SK-N-SH treated with all-trans-retinoic acid at 6 μM for 48 hours (cell line): Measurements from ENCODE around the gene DNASE1L1.

Source experiments
- ATAC-seq: fragments of 200-7000 bp; cut with Tn5 transposase; 3 replicates; pipeline ENCODE4 v1.9.1; 2020; ENCODE audit warnings: mild to moderate bottlenecking, moderate library complexity
- BACH2 ChIP-seq: fragments of 250-450 bp; sonication (Bioruptor Pico); IDR thresholded peaks from 2 replicates; pipeline ENCODE4 v1.9.0; 2021; ENCODE audit warnings: mild to moderate bottlenecking, borderline replicate concordance
- CSDC2 ChIP-seq: fragments of 250-450 bp; sonication (Bioruptor Pico); IDR thresholded peaks from 2 replicates; pipeline ENCODE4 v1.5.0; 2020; ENCODE audit warnings: mild to moderate bottlenecking, moderate library complexity
- CSRNP3 ChIP-seq: fragments of 250-450 bp; sonication (Bioruptor Pico); IDR thresholded peaks from 2 replicates; pipeline ENCODE4 v1.5.1; 2021; ENCODE audit warnings: mild to moderate bottlenecking, moderate library complexity
- ESRRG ChIP-seq: fragments of 250-450 bp; sonication (Bioruptor Pico); IDR thresholded peaks from 2 replicates; pipeline ENCODE4 v1.6.1; 2021; ENCODE audit warnings: mild to moderate bottlenecking
- GLIS3 ChIP-seq: fragments of 250-450 bp; sonication (Bioruptor Pico); IDR thresholded peaks from 2 replicates; pipeline ENCODE4 v1.5.0; 2020; ENCODE audit warnings: mild to moderate bottlenecking, moderate library complexity
- ISL1 ChIP-seq: fragments of 250-450 bp; sonication (Bioruptor Pico); IDR thresholded peaks from 2 replicates; pipeline ENCODE4 v2.1.2; 2022; ENCODE audit warnings: mild to moderate bottlenecking, moderate library complexity
- OSR1 ChIP-seq: fragments of 250-450 bp; sonication (Bioruptor Pico); IDR thresholded peaks from 2 replicates; pipeline ENCODE4 v1.8.0; 2022; ENCODE audit warnings: moderate library complexity, mild to moderate bottlenecking, inconsistent platforms
- POU6F1 ChIP-seq: fragments of 250-450 bp; sonication (Bioruptor Pico); IDR thresholded peaks from 2 replicates; pipeline ENCODE4 v1.8.0; 2021; ENCODE audit warnings: low read depth, mild to moderate bottlenecking, moderate library complexity, borderline replicate concordance
- PPARA ChIP-seq: fragments of 250-450 bp; sonication (Bioruptor Pico); IDR thresholded peaks from 2 replicates; pipeline ENCODE4 v1.5.0; 2020; ENCODE audit warnings: mild to moderate bottlenecking, borderline replicate concordance
- RARB ChIP-seq: fragments of 250-450 bp; sonication (Bioruptor Pico); IDR thresholded peaks from 2 replicates; pipeline ENCODE4 v1.8.0; 2021; ENCODE audit warnings: mild to moderate bottlenecking, moderate library complexity
- SNAI2 ChIP-seq: fragments of 250-450 bp; sonication (Bioruptor Pico); IDR thresholded peaks from 2 replicates; pipeline ENCODE4 v1.5.0; 2020; ENCODE audit warnings: mild to moderate bottlenecking, moderate library complexity
- TCF4 ChIP-seq: fragments of 250-450 bp; sonication (Bioruptor Pico); IDR thresholded peaks from 2 replicates; pipeline ENCODE4 v1.8.0; 2021; ENCODE audit warnings: mild to moderate bottlenecking, moderate library complexity, borderline replicate concordance
- TOX ChIP-seq: fragments of 250-450 bp; sonication (Bioruptor Pico); IDR thresholded peaks from 2 replicates; pipeline ENCODE4 v1.8.0; 2021; ENCODE audit warnings: mild to moderate bottlenecking, moderate library complexity, borderline replicate concordance
- ZC3H10 ChIP-seq: fragments of 250-450 bp; sonication (Bioruptor Pico); IDR thresholded peaks from 2 replicates; pipeline ENCODE4 v1.5.1; 2021; ENCODE audit warnings: mild to moderate bottlenecking, moderate library complexity
- ZFP3 ChIP-seq: fragments of 250-450 bp; sonication (Bioruptor Pico); IDR thresholded peaks from 2 replicates; pipeline ENCODE4 v1.5.0; 2020; ENCODE audit warnings: mild to moderate bottlenecking, moderate library complexity
- ZFP30 ChIP-seq: fragments of 450-650 bp; formaldehyde crosslinking; IDR thresholded peaks from 2 replicates; pipeline ENCODE4 v1.5.0; 2022; ENCODE audit warnings: mild to moderate bottlenecking, moderate library complexity
- ZNF70 ChIP-seq: fragments of 450-650 bp; formaldehyde crosslinking; IDR thresholded peaks from 2 replicates; pipeline ENCODE4 v1.5.0; 2020; ENCODE audit warnings: mild to moderate bottlenecking, moderate library complexity
- ZNF8 ChIP-seq: fragments of 450-650 bp; formaldehyde crosslinking; IDR thresholded peaks from 2 replicates; pipeline ENCODE4 v1.5.0; 2020; ENCODE audit warnings: mild to moderate bottlenecking, moderate library complexity
- TF ChIP-seq, protein P1 (sequence below): fragments of 250-450 bp; sonication (Bioruptor Pico); IDR thresholded peaks from 2 replicates; pipeline ENCODE4 v1.5.1; 2020; ENCODE audit warnings: low read depth, mild to moderate bottlenecking, moderate library complexity
- TF ChIP-seq, protein P2 (sequence below): fragments of 250-450 bp; sonication (Bioruptor Pico); IDR thresholded peaks from 2 replicates; pipeline ENCODE4 v1.8.0; 2020; ENCODE audit warnings: mild to moderate bottlenecking, moderate library complexity, borderline replicate concordance

The DNASE1L1 gene

GRCh38 chrX:154433605-154434004, 24.6 kb upstream of the DNASE1L1 start:
- no peak for ATAC-seq
- TF ChIP-seq, protein P1, sequence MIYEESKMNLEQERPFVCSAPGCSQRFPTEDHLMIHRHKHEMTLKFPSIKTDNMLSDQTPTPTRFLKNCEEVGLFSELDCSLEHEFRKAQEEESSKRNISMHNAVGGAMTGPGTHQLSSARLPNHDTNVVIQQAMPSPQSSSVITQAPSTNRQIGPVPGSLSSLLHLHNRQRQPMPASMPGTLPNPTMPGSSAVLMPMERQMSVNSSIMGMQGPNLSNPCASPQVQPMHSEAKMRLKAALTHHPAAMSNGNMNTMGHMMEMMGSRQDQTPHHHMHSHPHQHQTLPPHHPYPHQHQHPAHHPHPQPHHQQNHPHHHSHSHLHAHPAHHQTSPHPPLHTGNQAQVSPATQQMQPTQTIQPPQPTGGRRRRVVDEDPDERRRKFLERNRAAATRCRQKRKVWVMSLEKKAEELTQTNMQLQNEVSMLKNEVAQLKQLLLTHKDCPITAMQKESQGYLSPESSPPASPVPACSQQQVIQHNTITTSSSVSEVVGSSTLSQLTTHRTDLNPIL (CRISPR knock-in tag): no peak

- TF ChIP-seq POU6F1 (CRISPR knock-in tag) (no peak), OSR1 (CRISPR knock-in tag) (no peak), ZFP3 (CRISPR knock-in tag) (no peak), ZC3H10 (no peak), ZFP30 (no peak), ISL1 (CRISPR knock-in tag) (no peak), TCF4 (CRISPR knock-in tag) (no peak), ZNF70 (no peak), TOX (no peak), CSDC2 (CRISPR knock-in tag) (no peak), PPARA (CRISPR knock-in tag) (no peak), BACH2 (CRISPR knock-in tag) (no peak)
- TF ChIP-seq, protein P2, sequence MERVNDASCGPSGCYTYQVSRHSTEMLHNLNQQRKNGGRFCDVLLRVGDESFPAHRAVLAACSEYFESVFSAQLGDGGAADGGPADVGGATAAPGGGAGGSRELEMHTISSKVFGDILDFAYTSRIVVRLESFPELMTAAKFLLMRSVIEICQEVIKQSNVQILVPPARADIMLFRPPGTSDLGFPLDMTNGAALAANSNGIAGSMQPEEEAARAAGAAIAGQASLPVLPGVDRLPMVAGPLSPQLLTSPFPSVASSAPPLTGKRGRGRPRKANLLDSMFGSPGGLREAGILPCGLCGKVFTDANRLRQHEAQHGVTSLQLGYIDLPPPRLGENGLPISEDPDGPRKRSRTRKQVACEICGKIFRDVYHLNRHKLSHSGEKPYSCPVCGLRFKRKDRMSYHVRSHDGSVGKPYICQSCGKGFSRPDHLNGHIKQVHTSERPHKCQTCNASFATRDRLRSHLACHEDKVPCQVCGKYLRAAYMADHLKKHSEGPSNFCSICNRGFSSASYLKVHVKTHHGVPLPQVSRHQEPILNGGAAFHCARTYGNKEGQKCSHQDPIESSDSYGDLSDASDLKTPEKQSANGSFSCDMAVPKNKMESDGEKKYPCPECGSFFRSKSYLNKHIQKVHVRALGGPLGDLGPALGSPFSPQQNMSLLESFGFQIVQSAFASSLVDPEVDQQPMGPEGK (CRISPR knock-in tag): no peak
- ATAC-seq: no peak
These were observed 23.2 kb upstream of the DNASE1L1 start for GRCh38 chrX:154432210-154432609.

DNA sequence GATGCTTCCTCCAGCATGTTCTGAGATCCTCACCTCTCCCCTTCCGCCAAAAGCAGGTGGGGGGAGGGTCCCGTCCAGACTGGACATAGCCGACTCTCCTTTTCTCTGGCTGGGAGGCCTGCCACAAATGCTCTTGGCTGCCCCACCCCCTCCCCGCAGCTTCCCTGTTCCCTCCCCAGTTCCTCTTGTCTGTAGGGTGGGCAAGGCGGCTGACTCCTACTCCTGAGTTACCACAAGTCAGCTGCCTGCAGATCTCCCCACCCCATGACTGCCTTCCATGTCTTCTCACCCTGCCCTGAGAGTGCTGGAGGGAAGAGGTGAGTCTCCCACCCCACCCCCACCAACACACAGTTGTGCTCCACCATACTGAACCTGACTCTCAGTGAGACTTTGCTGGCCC, 22.3 kb upstream of the DNASE1L1 start:
- TF ChIP-seq, protein P2 (CRISPR knock-in tag): no peak
- TF ChIP-seq CSDC2 (CRISPR knock-in tag) (no peak), ZNF70 (no peak), PPARA (CRISPR knock-in tag) (no peak), OSR1 (CRISPR knock-in tag) (no peak), ZNF8 (CRISPR knock-in tag) (no peak), TOX (no peak), POU6F1 (CRISPR knock-in tag) (no peak), ESRRG (CRISPR knock-in tag) (no peak), GLIS3 (CRISPR knock-in tag) (no peak), CSRNP3 (no peak), TCF4 (CRISPR knock-in tag) (no peak), RARB (CRISPR knock-in tag) (no peak), SNAI2 (CRISPR knock-in tag) (no peak)
- TF ChIP-seq, all 23 proteins: peak for 0
- ATAC-seq: no peak
